C4-2B (cell line): ENCODE measurements around the gene FCN3.

Experiments used
- ZFX ChIP-seq: fragments of 450-650 bp; IDR thresholded peaks from 2 replicates; pipeline ENCODE4 v1.6.1; 2017
- TF ChIP-seq, protein P1 (sequence below): fragments of 450-650 bp; conservative IDR thresholded peaks from 2 replicates; pipeline ENCODE4 v1.5.1; 2017; ENCODE audit warnings: mild to moderate bottlenecking

DNA sequence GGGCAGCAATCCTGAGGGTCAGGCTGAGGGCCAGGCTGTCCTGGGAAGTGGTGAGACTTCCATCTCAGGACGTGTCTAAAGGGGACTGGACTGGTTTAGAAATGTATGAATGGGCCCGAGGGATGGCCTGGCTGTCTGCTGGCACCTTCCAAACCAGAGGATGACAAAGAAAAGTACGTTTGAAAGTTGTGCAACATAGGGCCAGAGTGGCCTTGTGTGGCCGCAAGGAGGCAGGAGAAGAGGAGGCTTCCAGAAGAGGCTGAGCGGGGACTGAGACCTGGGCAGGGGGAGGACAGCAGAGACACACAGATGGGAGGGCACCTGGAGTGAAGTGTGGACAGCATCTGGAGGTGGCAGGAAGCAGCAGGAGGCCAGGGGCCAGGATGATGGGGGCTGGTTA lies 35.4 kb downstream of the FCN3 start:
- TF ChIP-seq, protein P1, sequence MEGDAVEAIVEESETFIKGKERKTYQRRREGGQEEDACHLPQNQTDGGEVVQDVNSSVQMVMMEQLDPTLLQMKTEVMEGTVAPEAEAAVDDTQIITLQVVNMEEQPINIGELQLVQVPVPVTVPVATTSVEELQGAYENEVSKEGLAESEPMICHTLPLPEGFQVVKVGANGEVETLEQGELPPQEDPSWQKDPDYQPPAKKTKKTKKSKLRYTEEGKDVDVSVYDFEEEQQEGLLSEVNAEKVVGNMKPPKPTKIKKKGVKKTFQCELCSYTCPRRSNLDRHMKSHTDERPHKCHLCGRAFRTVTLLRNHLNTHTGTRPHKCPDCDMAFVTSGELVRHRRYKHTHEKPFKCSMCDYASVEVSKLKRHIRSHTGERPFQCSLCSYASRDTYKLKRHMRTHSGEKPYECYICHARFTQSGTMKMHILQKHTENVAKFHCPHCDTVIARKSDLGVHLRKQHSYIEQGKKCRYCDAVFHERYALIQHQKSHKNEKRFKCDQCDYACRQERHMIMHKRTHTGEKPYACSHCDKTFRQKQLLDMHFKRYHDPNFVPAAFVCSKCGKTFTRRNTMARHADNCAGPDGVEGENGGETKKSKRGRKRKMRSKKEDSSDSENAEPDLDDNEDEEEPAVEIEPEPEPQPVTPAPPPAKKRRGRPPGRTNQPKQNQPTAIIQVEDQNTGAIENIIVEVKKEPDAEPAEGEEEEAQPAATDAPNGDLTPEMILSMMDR = no peak
- no peak for TF ChIP-seq ZFX
